SU-DHL-6 (cell line): ENCODE data around the gene C19orf73.

Experiments
- EZH2phosphoT487 ChIP-seq: fragments of 200-600 bp; sonication (generic), shearing (Covaris generic); conservative IDR thresholded peaks from 2 replicates; pipeline ENCODE4 v1.6.1; 2018; ENCODE audit warnings: mild to moderate bottlenecking, antibody characterized with exemption, low read length, moderate library complexity, mixed read lengths
- TF ChIP-seq, protein P1 (sequence below): fragments of 200-600 bp; sonication (generic); IDR thresholded peaks from one replicate; pipeline ENCODE4 v1.5.1; 2017; ENCODE audit warnings: antibody characterized with exemption, mild to moderate bottlenecking, low read length, moderate library complexity; ENCODE audit not compliant: insufficient read depth, poor library complexity, severe bottlenecking

DNA sequence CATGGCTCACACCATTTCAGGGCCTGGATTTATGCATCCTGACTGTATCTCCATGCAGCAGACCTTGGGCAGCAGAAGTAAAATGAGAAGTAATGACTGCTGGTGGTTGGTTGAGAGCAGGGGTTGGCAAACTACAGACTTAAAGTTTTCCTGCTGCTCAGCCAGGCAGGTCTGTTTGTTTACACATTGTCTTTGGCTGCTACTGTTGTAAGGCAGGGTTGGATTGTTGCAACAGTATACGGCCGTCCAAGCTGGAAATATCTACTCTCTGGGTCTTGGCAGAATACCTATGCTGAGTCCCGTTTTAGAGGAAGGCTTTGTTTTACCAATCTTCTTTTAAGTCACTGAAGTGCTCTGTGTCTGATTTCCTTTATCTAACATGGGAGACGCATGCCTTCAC, 20.1 kb downstream of the C19orf73 start:
- TF ChIP-seq, protein P1, sequence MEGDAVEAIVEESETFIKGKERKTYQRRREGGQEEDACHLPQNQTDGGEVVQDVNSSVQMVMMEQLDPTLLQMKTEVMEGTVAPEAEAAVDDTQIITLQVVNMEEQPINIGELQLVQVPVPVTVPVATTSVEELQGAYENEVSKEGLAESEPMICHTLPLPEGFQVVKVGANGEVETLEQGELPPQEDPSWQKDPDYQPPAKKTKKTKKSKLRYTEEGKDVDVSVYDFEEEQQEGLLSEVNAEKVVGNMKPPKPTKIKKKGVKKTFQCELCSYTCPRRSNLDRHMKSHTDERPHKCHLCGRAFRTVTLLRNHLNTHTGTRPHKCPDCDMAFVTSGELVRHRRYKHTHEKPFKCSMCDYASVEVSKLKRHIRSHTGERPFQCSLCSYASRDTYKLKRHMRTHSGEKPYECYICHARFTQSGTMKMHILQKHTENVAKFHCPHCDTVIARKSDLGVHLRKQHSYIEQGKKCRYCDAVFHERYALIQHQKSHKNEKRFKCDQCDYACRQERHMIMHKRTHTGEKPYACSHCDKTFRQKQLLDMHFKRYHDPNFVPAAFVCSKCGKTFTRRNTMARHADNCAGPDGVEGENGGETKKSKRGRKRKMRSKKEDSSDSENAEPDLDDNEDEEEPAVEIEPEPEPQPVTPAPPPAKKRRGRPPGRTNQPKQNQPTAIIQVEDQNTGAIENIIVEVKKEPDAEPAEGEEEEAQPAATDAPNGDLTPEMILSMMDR = no peak
- no peak for TF ChIP-seq EZH2phosphoT487
